Panc1 (cell line): Measurements from ENCODE around the gene LANCL2. TPM values are rescaled to one million over a fixed set of nuclear protein-coding genes. Genes with fewer than 3 reads are reported as not detected.

ENCODE experiments used
- ATAC-seq: fragments of 200-7000 bp; cut with Tn5 transposase; 2 replicates; pipeline ENCODE4 v1.9.1; 2020; ENCODE audit warnings: mild to moderate bottlenecking, moderate library complexity
- BruUV-seq: library from RNA; stranded (reverse); fragments of 400-500 nt; replicated peaks from 2 replicates; lab custom pipeline; 2021; lab: Mats Ljungman, UMichigan
- CTCF ChIA-PET: fragments of 300-600 bp; sonication (Branson Sonifier 250); formaldehyde crosslinking; loops from one replicate; lab custom pipeline; 2022; ENCODE audit warnings: antibody characterized with exemption; lab: Charles Lee
- POLR2A ChIA-PET: fragments of 300-600 bp; sonication (Branson Sonifier 250); formaldehyde crosslinking; loops from one replicate; lab custom pipeline; 2022; ENCODE audit warnings: antibody characterized with exemption; lab: Charles Lee
- DNase-seq: peaks from one replicate; pipeline ENCODE4 v3.0.0-alpha.2; 2010; ENCODE audit warnings: low read depth, low spot score
- H3K27ac ChIP-seq: 2 replicates; pipeline ENCODE4 v1.5.1; 2011; ENCODE audit warnings: mild to moderate bottlenecking, low read length, inconsistent platforms
- H3K27me3 ChIP-seq: fragments of 200-500 bp; sonication (Bioruptor generic); 2 replicates; pipeline ENCODE4 v1.6.0; 2014; ENCODE audit warnings: low read length, inconsistent platforms; ENCODE audit not compliant: control insufficient read depth, insufficient read depth
- H3K36me3 ChIP-seq: fragments of 200-500 bp; sonication (Bioruptor generic); 2 replicates; pipeline ENCODE4 v1.5.1; 2014; ENCODE audit warnings: inconsistent platforms, mild to moderate bottlenecking, low read length, moderate library complexity; ENCODE audit not compliant: control insufficient read depth, insufficient read depth
- H3K4me1 ChIP-seq: 2 replicates; pipeline ENCODE4 v1.5.1; 2011; ENCODE audit warnings: inconsistent platforms, mild to moderate bottlenecking, low read length, moderate library complexity; ENCODE audit not compliant: control insufficient read depth, insufficient read depth
- H3K4me3 ChIP-seq, 2 experiments: 2 replicates each; pipeline ENCODE4 v1.5.1; 2011 to 2012; ENCODE audit warnings: low read depth in 2 of 2, low read length in 2 of 2, mild to moderate bottlenecking in 2 of 2, inconsistent platforms in 1 of 2, moderate library complexity in 1 of 2
- H3K9me3 ChIP-seq: fragments of 200-500 bp; sonication (Bioruptor generic); 2 replicates; pipeline ENCODE4 v1.5.1; 2014; ENCODE audit warnings: low read depth, mild to moderate bottlenecking, inconsistent platforms, low read length, moderate library complexity; ENCODE audit not compliant: control insufficient read depth, insufficient read depth
- CTCF ChIP-seq: fragments of 450-650 bp; IDR thresholded peaks from 2 replicates; pipeline ENCODE4 v1.5.1; 2017; ENCODE audit warnings: mild to moderate bottlenecking
- POLR2AphosphoS5 ChIP-seq: IDR thresholded peaks from 2 replicates; pipeline ENCODE4 v1.6.1; 2012; ENCODE audit warnings: mild to moderate bottlenecking, low read depth, low read length, moderate library complexity
- REST ChIP-seq, 2 experiments: IDR thresholded peaks; 2 replicates each; pipeline ENCODE4 v1.6.1; 2011 to 2012; ENCODE audit warnings: low read depth in 2 of 2, control low read depth in 1 of 2, low read length in 1 of 2, mild to moderate bottlenecking in 1 of 2, moderate library complexity in 1 of 2; ENCODE audit not compliant: insufficient read depth in 1 of 2
- SIN3A ChIP-seq: IDR thresholded peaks from 2 replicates; pipeline ENCODE4 v1.6.1; 2012; ENCODE audit warnings: low read depth, mild to moderate bottlenecking, low read length, moderate library complexity, borderline replicate concordance; ENCODE audit not compliant: insufficient read depth
- TCF7L2 ChIP-seq: IDR thresholded peaks from 2 replicates; pipeline ENCODE4 v1.6.1; 2011; ENCODE audit warnings: mild to moderate bottlenecking, low read depth, low read length, inconsistent platforms
- in situ Hi-C: cut with HindIII; loops from 2 replicates; pipeline ENCODE4 v1.10.0; 2016; ENCODE audit warnings: low sequenced_read_pairs, low pct_unique_long_range_greater_than_20kb
- intact Hi-C: fragments of 100-400 bp; cut with micrococcal nuclease; formaldehyde crosslinking; loops from one replicate; pipeline ENCODE4 v1.10.0; 2022; ENCODE audit not compliant: unreplicated experiment
- total RNA-seq: library from RNA; stranded (reverse); gene quantifications from one replicate; pipeline ENCODE4 v1.2.1, GENCODE V29; 2021; ENCODE audit not compliant: unreplicated experiment

Gene LANCL2
- total RNA-seq, 1 experiment from 2014 or later = 30.6 TPM

GRCh38 chr7:55367283-55367840, 2.2 kb downstream of the LANCL2 start:
- H3K4me3 ChIP-seq = peak overlapping the region; percentile 85 to 99
- peak overlapping the region; percentile 96 for H3K27ac ChIP-seq
- no peak for DNase-seq
- intact Hi-C loops (no loop called here), in situ Hi-C loops (no loop called here)
- H3K27me3 ChIP-seq = no peaks in the 10 kb centered on the region
- ChIA-PET POLR2A (no interaction called here), CTCF (no interaction called here)
- no peaks in the 10 kb centered on the region for H3K9me3 ChIP-seq
- H3K36me3 ChIP-seq = peaks cover 5% of the 10 kb centered on the region; the same call in 1 of the 2 replicates
- no peak for ATAC-seq
- BruUV-seq = no TSS peak
- TF ChIP-seq CTCF (no peak), REST (IDR thresholded peaks at IDR 0.05; ENCODE audit: insufficient read depth in 1 of 2, low read depth in 2 of 2, low read length in 1 of 2) (no peak), SIN3A (no peak), TCF7L2 (no peak), POLR2AphosphoS5 (no peak)
- H3K4me1 ChIP-seq = peaks cover 15% of the 10 kb centered on the region

GRCh38 chr7:55369427-55370400, 4.6 kb downstream of the LANCL2 start:
- ChIA-PET POLR2A (no interaction called here), CTCF (no interaction called here)
- in situ Hi-C loops (no loop called here), intact Hi-C loops (no loop called here)
- Histone ChIP-seq H3K4me3 (no peak overlapping the region), H3K4me1 (peaks cover 7% of the 10 kb centered on the region), H3K27ac (no peak overlapping the region), H3K27me3 (no peaks in the 10 kb centered on the region), H3K9me3 (no peaks in the 10 kb centered on the region), H3K36me3 (peaks cover 5% of the 10 kb centered on the region; the same call in 1 of the 2 replicates)
- DNase-seq (no peak), ATAC-seq (no peak)
- no TSS peak for BruUV-seq
- TF ChIP-seq TCF7L2 = no peak
- TF ChIP-seq CTCF = no peak
- TF ChIP-seq REST (IDR thresholded peaks at IDR 0.05; ENCODE audit: insufficient read depth in 1 of 2, low read depth in 2 of 2, low read length in 1 of 2) = no peak
